H1 (cell line): Measurements from ENCODE around the gene BORCS8.

ENCODE experiments used
- CREB1 ChIP-seq: IDR thresholded peaks from 2 replicates; pipeline ENCODE4 v1.6.1; 2012; ENCODE audit warnings: inconsistent platforms
- POLR2A ChIP-seq, 2 experiments: IDR thresholded peaks; 1 replicate in 1 of 2; 2 replicates in 1 of 2; pipeline ENCODE4 v1.6.1; 2011; ENCODE audit warnings: low read depth in 2 of 2, low read length in 2 of 2, mild to moderate bottlenecking in 2 of 2; ENCODE audit errors: control extremely low read depth in 1 of 2

DNA sequence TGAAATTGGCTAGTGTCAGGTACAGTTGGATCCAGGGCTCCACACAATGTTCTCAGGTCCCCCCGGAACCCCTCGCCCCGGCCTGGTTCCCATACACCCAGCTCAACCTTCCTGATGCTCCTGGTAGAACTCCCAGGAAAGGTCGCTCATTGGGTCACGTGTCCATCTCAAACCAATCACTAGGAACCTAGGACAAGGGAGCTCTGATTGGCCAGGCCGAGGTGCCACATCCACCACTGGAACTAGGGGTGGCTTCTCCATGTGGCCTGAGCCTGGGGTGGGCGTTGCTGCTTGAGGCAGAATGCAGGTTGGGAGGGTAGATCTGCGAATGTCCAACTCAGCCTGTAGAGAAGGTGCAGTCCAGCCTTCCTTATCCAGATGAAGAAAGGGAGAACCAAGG lies 15.0 kb downstream of the BORCS8 start:
- TF ChIP-seq CREB1 (no peak), POLR2A (IDR thresholded peaks at IDR 0.05; ENCODE audit: control extremely low read depth in 1 of 2, low read depth in 2 of 2, low read length in 2 of 2) (no peak)
